GM23338 (cell line): ENCODE data around the gene RNF20. TPM values are rescaled to one million over a fixed set of nuclear protein-coding genes. Genes with fewer than 3 reads are reported as not detected.

ENCODE experiments used
- ATAC-seq: fragments of 200-7000 bp; cut with Tn5 transposase; 3 replicates; pipeline ENCODE4 v1.9.1; 2020
- DNase-seq: peaks from one replicate; pipeline ENCODE4 v3.0.0-alpha.2; 2015; ENCODE audit warnings: low spot score
- H2AFZ ChIP-seq: fragments of 200-600 bp; sonication (generic); 2 replicates; pipeline ENCODE4 v1.8.0; 2016; ENCODE audit warnings: antibody characterized with exemption, mild to moderate bottlenecking, moderate library complexity
- H3F3A ChIP-seq: fragments of 200-600 bp; sonication (generic); replicated peaks from 2 replicates; pipeline ENCODE4 v1.8.0; 2017; ENCODE audit warnings: antibody characterized with exemption, mixed run types, low read depth
- H3K27ac ChIP-seq: fragments of 200-600 bp; sonication (generic); 2 replicates; pipeline ENCODE4 v1.6.1; 2016; ENCODE audit warnings: low read depth
- H3K27me3 ChIP-seq: fragments of 200-600 bp; sonication (generic); 2 replicates; pipeline ENCODE4 v1.8.0; 2016; ENCODE audit warnings: mild to moderate bottlenecking, mixed run types, moderate library complexity; ENCODE audit not compliant: insufficient read depth
- H3K36me3 ChIP-seq: fragments of 200-600 bp; sonication (generic); 2 replicates; pipeline ENCODE4 v1.8.0; 2016; ENCODE audit warnings: mild to moderate bottlenecking; ENCODE audit not compliant: insufficient read depth
- H3K4me1 ChIP-seq: fragments of 200-600 bp; sonication (generic); 2 replicates; pipeline ENCODE4 v1.8.0; 2016; ENCODE audit warnings: mild to moderate bottlenecking, moderate library complexity; ENCODE audit not compliant: insufficient read depth
- H3K4me2 ChIP-seq: fragments of 200-600 bp; sonication (generic); 2 replicates; pipeline ENCODE4 v1.7.1; 2017; ENCODE audit warnings: mixed run types
- H3K4me3 ChIP-seq: fragments of 200-600 bp; sonication (generic); 2 replicates; pipeline ENCODE4 v1.6.1; 2016; ENCODE audit warnings: mixed run types
- H3K79me2 ChIP-seq: fragments of 200-600 bp; sonication (generic); replicated peaks from 2 replicates; pipeline ENCODE4 v1.8.0; 2017; ENCODE audit warnings: mild to moderate bottlenecking; ENCODE audit not compliant: insufficient read depth
- H3K9me2 ChIP-seq: fragments of 200-600 bp; sonication (generic); 2 replicates; pipeline ENCODE4 v1.8.0; 2017; ENCODE audit not compliant: insufficient read depth
- H4K20me1 ChIP-seq: fragments of 200-600 bp; sonication (generic); replicated peaks from 2 replicates; pipeline ENCODE4 v1.8.0; 2017; ENCODE audit warnings: mild to moderate bottlenecking; ENCODE audit not compliant: insufficient read depth
- H3K27ac Mint-ChIP-seq: 2 replicates; pipeline ENCODE4 v1.8.0; 2020; ENCODE audit warnings: inconsistent platforms, mild to moderate bottlenecking, moderate library complexity, mixed read lengths
- H3K27me3 Mint-ChIP-seq: 3 replicates; pipeline ENCODE4 v1.8.0; 2022; ENCODE audit warnings: low read depth, mild to moderate bottlenecking, moderate library complexity, mixed read lengths, inconsistent platforms; ENCODE audit not compliant: insufficient read depth, poor library complexity
- H3K36me3 Mint-ChIP-seq: 3 replicates; pipeline ENCODE4 v1.8.0; 2021; ENCODE audit warnings: low read depth, mild to moderate bottlenecking, inconsistent platforms, moderate library complexity, mixed read lengths
- H3K4me1 Mint-ChIP-seq: 3 replicates; pipeline ENCODE4 v1.8.0; 2020; ENCODE audit warnings: mild to moderate bottlenecking, inconsistent platforms, mixed read lengths
- H3K4me3 Mint-ChIP-seq: 3 replicates; pipeline ENCODE4 v1.8.0; 2021; ENCODE audit warnings: moderate library complexity, mild to moderate bottlenecking, inconsistent platforms, mixed read lengths
- H3K9me3 Mint-ChIP-seq: 3 replicates; pipeline ENCODE4 v1.8.0; 2020; ENCODE audit warnings: moderate library complexity, mild to moderate bottlenecking, inconsistent platforms, mixed read lengths
- CREB1 ChIP-seq: fragments of 250-450 bp; sonication (Bioruptor Pico); IDR thresholded peaks from 2 replicates; pipeline ENCODE4 v1.5.0; 2020; ENCODE audit warnings: low read depth, mild to moderate bottlenecking, moderate library complexity
- EZH2 ChIP-seq: fragments of 200-600 bp; sonication (generic); IDR thresholded peaks from one replicate; pipeline ENCODE4 v1.8.0; 2017; ENCODE audit warnings: antibody characterized with exemption, mild to moderate bottlenecking, low read depth; ENCODE audit not compliant: unreplicated experiment
- EZH2phosphoT487 ChIP-seq: fragments of 200-600 bp; sonication (generic); IDR thresholded peaks from one replicate; pipeline ENCODE4 v1.8.1; 2018; ENCODE audit warnings: antibody characterized with exemption; ENCODE audit not compliant: unreplicated experiment
- JUNB ChIP-seq: IDR thresholded peaks from one replicate; pipeline ENCODE4 v1.6.1; 2016; ENCODE audit warnings: antibody characterized with exemption; ENCODE audit not compliant: unreplicated experiment
- NANOG ChIP-seq: IDR thresholded peaks from 2 replicates; pipeline ENCODE4 v1.6.1; 2016; ENCODE audit warnings: antibody characterized with exemption, borderline replicate concordance
- POLR2AphosphoS5 ChIP-seq: IDR thresholded peaks from 2 replicates; pipeline ENCODE4 v1.6.1; 2016; ENCODE audit warnings: antibody characterized with exemption, low read depth
- STAT1 ChIP-seq: IDR thresholded peaks from one replicate; pipeline ENCODE4 v1.6.1; 2016; ENCODE audit warnings: antibody characterized with exemption; ENCODE audit not compliant: unreplicated experiment
- ZNF114 ChIP-seq: fragments of 250-450 bp; sonication (Bioruptor Pico); IDR thresholded peaks from 2 replicates; pipeline ENCODE4 v1.5.0; 2020; ENCODE audit warnings: mild to moderate bottlenecking, moderate library complexity
- polyA plus RNA-seq: library from polyadenylated mRNA; unstranded; fragments of >200 nt; fragmentation: Nextera tagmentation; extraction: Ambion mirVana; gene quantifications from 2 replicates; pipeline ENCODE4 v1.2.1, GENCODE V29; 2016
- total RNA-seq: library from RNA; depleted of rRNA; stranded (reverse); fragments of >200 nt; shearing (Covaris generic); gene quantifications from 2 replicates; pipeline ENCODE4 v1.2.3, GENCODE V29; 2014
- TF ChIP-seq, protein P1 (sequence below): IDR thresholded peaks from 2 replicates; pipeline ENCODE4 v1.6.1; 2016; ENCODE audit warnings: antibody characterized with exemption
- TF ChIP-seq, protein P2 (sequence below), 2 experiments: fragments of 200-600 bp in 1 of 2; sonication (generic) in 1 of 2; conservative IDR thresholded peaks; 2 replicates each; pipeline versions ENCODE4 v1.5.1 to v1.6.1; 2016 to 2017; ENCODE audit warnings: antibody characterized with exemption in 2 of 2, low read depth in 2 of 2, mild to moderate bottlenecking in 2 of 2, moderate library complexity in 1 of 2
- TF ChIP-seq, protein P3 (sequence below): IDR thresholded peaks from one replicate; pipeline ENCODE4 v1.6.1; 2018; ENCODE audit warnings: antibody characterized with exemption; ENCODE audit not compliant: unreplicated experiment

The RNF20 gene
- total and polyA plus RNA-seq, 2 experiments from 2014 or later = 33.6 to 36.2 TPM

DNA sequence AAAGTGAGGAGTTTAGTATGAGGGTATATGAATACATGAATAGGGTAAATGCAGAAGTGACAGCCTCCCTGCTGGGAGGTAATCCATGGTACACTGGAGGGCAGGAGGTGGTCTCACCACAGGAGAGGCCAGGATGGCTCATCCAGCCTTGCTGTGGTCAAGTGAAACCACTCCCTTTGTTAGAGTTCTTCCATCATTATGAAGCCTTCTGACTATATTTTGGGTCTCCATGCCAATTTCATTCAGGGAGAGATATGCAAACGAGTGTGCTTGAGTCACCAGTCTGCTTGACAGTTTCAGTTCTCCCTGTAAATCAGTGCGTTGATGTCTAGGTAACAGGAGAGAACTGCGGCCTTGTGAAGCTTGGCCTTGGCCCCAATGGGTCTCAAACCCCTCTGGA, 44.7 kb downstream of the RNF20 start:
- Histone ChIP-seq H3K9me2 (no peaks in the 10 kb centered on the region), H3K4me3 (no peak overlapping the region), H3K36me3 (no peaks in the 10 kb centered on the region), H3K4me1 (peaks cover 14% of the 10 kb centered on the region), H3K27ac (no peak overlapping the region), H4K20me1 (no peaks in the 10 kb centered on the region), H2AFZ (no peak overlapping the region), H3K79me2 (no peaks in the 10 kb centered on the region), H3K27me3 (no peaks in the 10 kb centered on the region), H3F3A (no peaks in the 10 kb centered on the region), H3K4me2 (no peak overlapping the region)
- Mint-ChIP-seq H3K27ac (no peak overlapping the region), H3K4me1 (peaks cover 25% of the 10 kb centered on the region), H3K27me3 (peaks cover 2% of the 10 kb centered on the region), H3K36me3 (no peaks in the 10 kb centered on the region), H3K4me3 (no peak overlapping the region), H3K9me3 (no peaks in the 10 kb centered on the region)
- no peak for DNase-seq
- ATAC-seq = no peak
- TF ChIP-seq, protein P1, sequence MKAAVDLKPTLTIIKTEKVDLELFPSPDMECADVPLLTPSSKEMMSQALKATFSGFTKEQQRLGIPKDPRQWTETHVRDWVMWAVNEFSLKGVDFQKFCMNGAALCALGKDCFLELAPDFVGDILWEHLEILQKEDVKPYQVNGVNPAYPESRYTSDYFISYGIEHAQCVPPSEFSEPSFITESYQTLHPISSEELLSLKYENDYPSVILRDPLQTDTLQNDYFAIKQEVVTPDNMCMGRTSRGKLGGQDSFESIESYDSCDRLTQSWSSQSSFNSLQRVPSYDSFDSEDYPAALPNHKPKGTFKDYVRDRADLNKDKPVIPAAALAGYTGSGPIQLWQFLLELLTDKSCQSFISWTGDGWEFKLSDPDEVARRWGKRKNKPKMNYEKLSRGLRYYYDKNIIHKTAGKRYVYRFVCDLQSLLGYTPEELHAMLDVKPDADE = no peak
- no peak for TF ChIP-seq NANOG
- no peak for TF ChIP-seq STAT1
- no peak for TF ChIP-seq EZH2phosphoT487
- TF ChIP-seq ZNF114 = no peak
- no peak for TF ChIP-seq JUNB
- TF ChIP-seq EZH2 = no peak
- TF ChIP-seq, protein P2, sequence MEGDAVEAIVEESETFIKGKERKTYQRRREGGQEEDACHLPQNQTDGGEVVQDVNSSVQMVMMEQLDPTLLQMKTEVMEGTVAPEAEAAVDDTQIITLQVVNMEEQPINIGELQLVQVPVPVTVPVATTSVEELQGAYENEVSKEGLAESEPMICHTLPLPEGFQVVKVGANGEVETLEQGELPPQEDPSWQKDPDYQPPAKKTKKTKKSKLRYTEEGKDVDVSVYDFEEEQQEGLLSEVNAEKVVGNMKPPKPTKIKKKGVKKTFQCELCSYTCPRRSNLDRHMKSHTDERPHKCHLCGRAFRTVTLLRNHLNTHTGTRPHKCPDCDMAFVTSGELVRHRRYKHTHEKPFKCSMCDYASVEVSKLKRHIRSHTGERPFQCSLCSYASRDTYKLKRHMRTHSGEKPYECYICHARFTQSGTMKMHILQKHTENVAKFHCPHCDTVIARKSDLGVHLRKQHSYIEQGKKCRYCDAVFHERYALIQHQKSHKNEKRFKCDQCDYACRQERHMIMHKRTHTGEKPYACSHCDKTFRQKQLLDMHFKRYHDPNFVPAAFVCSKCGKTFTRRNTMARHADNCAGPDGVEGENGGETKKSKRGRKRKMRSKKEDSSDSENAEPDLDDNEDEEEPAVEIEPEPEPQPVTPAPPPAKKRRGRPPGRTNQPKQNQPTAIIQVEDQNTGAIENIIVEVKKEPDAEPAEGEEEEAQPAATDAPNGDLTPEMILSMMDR (conservative IDR thresholded peaks at IDR 0.05; ENCODE audit: low read depth in 2 of 2) = no peak
- TF ChIP-seq POLR2AphosphoS5 = no peak
- no peak for TF ChIP-seq CREB1 (CRISPR knock-in tag)

DNA sequence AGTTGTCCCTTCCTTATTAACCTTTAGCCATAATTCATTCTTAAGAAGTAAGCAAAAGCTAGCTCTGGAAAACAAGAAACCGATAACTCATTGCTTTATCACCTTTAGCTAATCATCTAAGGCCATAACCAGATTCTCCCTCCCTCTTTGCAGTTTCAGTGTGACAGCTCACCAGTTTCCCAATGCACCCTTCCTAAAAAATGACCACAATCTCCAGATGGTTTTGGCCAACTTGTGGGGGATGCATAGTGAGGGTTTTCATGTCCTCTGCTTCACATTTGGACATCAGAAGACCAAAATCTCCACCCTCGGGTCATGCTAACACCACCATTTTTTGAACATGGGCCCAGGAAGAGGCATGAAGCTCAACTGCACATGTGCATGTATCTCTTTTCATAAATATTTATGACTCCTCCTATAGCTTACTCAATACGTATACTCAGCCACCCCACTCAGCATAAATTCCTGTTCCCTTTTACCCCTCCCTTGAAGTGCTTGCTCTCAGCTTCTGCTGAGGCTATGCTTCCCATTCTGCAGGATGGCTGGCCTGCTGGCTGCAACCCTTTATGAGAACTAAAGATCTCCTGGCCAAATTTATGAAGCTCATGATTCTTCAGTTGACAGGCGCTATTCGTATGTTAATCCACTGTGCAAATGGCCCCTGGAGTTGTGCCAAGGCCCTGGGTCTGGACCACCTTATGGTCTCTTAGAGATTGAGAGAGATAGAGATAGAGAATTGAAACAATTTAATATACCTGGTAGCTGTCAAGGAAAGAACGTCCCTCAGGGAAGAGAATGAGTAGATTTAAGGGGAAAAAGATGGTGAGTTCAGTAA, 46.3 kb downstream of the RNF20 start:
- Mint-ChIP-seq H3K27me3 (peaks cover 1% of the 10 kb centered on the region), H3K36me3 (no peaks in the 10 kb centered on the region), H3K9me3 (no peaks in the 10 kb centered on the region), H3K4me3 (no peak overlapping the region), H3K4me1 (peaks cover 33% of the 10 kb centered on the region), H3K27ac (no peak overlapping the region)
- Histone ChIP-seq H3K4me2 (no peak overlapping the region), H3K4me3 (no peak overlapping the region), H3K36me3 (no peaks in the 10 kb centered on the region), H3K9me2 (no peaks in the 10 kb centered on the region), H3K27ac (no peak overlapping the region), H3F3A (no peaks in the 10 kb centered on the region), H3K27me3 (no peaks in the 10 kb centered on the region), H3K4me1 (peaks cover 27% of the 10 kb centered on the region), H2AFZ (no peak overlapping the region), H4K20me1 (no peaks in the 10 kb centered on the region), H3K79me2 (no peaks in the 10 kb centered on the region)
- ATAC-seq (no peak), DNase-seq (no peak)
- TF ChIP-seq EZH2phosphoT487 = no peak
- TF ChIP-seq, protein P3, sequence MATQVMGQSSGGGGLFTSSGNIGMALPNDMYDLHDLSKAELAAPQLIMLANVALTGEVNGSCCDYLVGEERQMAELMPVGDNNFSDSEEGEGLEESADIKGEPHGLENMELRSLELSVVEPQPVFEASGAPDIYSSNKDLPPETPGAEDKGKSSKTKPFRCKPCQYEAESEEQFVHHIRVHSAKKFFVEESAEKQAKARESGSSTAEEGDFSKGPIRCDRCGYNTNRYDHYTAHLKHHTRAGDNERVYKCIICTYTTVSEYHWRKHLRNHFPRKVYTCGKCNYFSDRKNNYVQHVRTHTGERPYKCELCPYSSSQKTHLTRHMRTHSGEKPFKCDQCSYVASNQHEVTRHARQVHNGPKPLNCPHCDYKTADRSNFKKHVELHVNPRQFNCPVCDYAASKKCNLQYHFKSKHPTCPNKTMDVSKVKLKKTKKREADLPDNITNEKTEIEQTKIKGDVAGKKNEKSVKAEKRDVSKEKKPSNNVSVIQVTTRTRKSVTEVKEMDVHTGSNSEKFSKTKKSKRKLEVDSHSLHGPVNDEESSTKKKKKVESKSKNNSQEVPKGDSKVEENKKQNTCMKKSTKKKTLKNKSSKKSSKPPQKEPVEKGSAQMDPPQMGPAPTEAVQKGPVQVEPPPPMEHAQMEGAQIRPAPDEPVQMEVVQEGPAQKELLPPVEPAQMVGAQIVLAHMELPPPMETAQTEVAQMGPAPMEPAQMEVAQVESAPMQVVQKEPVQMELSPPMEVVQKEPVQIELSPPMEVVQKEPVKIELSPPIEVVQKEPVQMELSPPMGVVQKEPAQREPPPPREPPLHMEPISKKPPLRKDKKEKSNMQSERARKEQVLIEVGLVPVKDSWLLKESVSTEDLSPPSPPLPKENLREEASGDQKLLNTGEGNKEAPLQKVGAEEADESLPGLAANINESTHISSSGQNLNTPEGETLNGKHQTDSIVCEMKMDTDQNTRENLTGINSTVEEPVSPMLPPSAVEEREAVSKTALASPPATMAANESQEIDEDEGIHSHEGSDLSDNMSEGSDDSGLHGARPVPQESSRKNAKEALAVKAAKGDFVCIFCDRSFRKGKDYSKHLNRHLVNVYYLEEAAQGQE = no peak
